ENCODE data around the gene WDR72.
"Not testable (repeated sequence)": the region's sequence is repeated elsewhere in the genome, so short reads cannot be mapped to it uniquely, and the experiment has no call there.

Gene WDR72

GRCh38 chr15:53548236-53548635 is 211.2 kb downstream of the WDR72 start:
- H3K4me1 Mint-ChIP-seq (ENCODE audit: low read depth): no peaks in the 10 kb centered on the region
- no peaks in the 10 kb centered on the region for H3K36me3 Mint-ChIP-seq
- no peaks in the 10 kb centered on the region for H3K9me3 Mint-ChIP-seq (ENCODE audit: low read depth)
- H3K4me3 Mint-ChIP-seq: no peak overlapping the region
- H3K27ac Mint-ChIP-seq: no peak overlapping the region
- no peaks in the 10 kb centered on the region for H3K27me3 Mint-ChIP-seq

GRCh38 chr15:53540626-53541300 is 218.7 kb downstream of the WDR72 start:
- not testable (repeated sequence) for H3K4me3 Mint-ChIP-seq; H3K4me1 Mint-ChIP-seq (ENCODE audit: low read depth); H3K27me3 Mint-ChIP-seq; H3K9me3 Mint-ChIP-seq (ENCODE audit: low read depth); H3K36me3 Mint-ChIP-seq; H3K27ac Mint-ChIP-seq

GRCh38 chr15:53539878-53540277 is 219.6 kb downstream of the WDR72 start:
- no peaks in the 10 kb centered on the region for H3K36me3 Mint-ChIP-seq
- H3K27ac Mint-ChIP-seq: no peak overlapping the region
- no peaks in the 10 kb centered on the region for H3K4me1 Mint-ChIP-seq (ENCODE audit: low read depth)
- H3K27me3 Mint-ChIP-seq: no peaks in the 10 kb centered on the region
- H3K4me3 Mint-ChIP-seq: no peak overlapping the region
- H3K9me3 Mint-ChIP-seq (ENCODE audit: low read depth): no peaks in the 10 kb centered on the region

GRCh38 chr15:53536479-53537120 is 222.9 kb downstream of the WDR72 start:
- no peaks in the 10 kb centered on the region for H3K4me1 Mint-ChIP-seq (ENCODE audit: low read depth)
- H3K27me3 Mint-ChIP-seq: no peaks in the 10 kb centered on the region
- H3K36me3 Mint-ChIP-seq: no peaks in the 10 kb centered on the region
- H3K27ac Mint-ChIP-seq: no peak overlapping the region
- H3K4me3 Mint-ChIP-seq: no peak overlapping the region
- no peaks in the 10 kb centered on the region for H3K9me3 Mint-ChIP-seq (ENCODE audit: low read depth)

- no peaks in the 10 kb centered on the region for H3K36me3 Mint-ChIP-seq
- no peaks in the 10 kb centered on the region for H3K9me3 Mint-ChIP-seq (ENCODE audit: low read depth)
- H3K4me3 Mint-ChIP-seq: no peak overlapping the region
- H3K27me3 Mint-ChIP-seq: no peaks in the 10 kb centered on the region
- H3K27ac Mint-ChIP-seq: no peak overlapping the region
- H3K4me1 Mint-ChIP-seq (ENCODE audit: low read depth): no peaks in the 10 kb centered on the region
These were observed 223.6 kb downstream of the WDR72 start for GRCh38 chr15:53535886-53536285.

GRCh38 chr15:53534105-53534839 is 225.2 kb downstream of the WDR72 start:
- no peaks in the 10 kb centered on the region for H3K27me3 Mint-ChIP-seq
- no peak overlapping the region for H3K4me3 Mint-ChIP-seq
- no peaks in the 10 kb centered on the region for H3K4me1 Mint-ChIP-seq (ENCODE audit: low read depth)
- H3K9me3 Mint-ChIP-seq (ENCODE audit: low read depth): no peaks in the 10 kb centered on the region
- H3K27ac Mint-ChIP-seq: no peak overlapping the region
- no peaks in the 10 kb centered on the region for H3K36me3 Mint-ChIP-seq

GRCh38 chr15:53530761-53531160 is 228.7 kb downstream of the WDR72 start:
- Mint-ChIP-seq H3K27me3 (no peaks in the 10 kb centered on the region), H3K36me3 (no peaks in the 10 kb centered on the region), H3K27ac (no peak overlapping the region), H3K4me1 (ENCODE audit: low read depth) (no peaks in the 10 kb centered on the region), H3K4me3 (no peak overlapping the region), H3K9me3 (ENCODE audit: low read depth) (no peaks in the 10 kb centered on the region)

GRCh38 chr15:53527996-53528395 is 231.5 kb downstream of the WDR72 start:
- no peak overlapping the region for H3K27ac Mint-ChIP-seq
- H3K4me3 Mint-ChIP-seq: no peak overlapping the region
- no peaks in the 10 kb centered on the region for H3K9me3 Mint-ChIP-seq (ENCODE audit: low read depth)
- no peaks in the 10 kb centered on the region for H3K27me3 Mint-ChIP-seq
- no peaks in the 10 kb centered on the region for H3K36me3 Mint-ChIP-seq
- H3K4me1 Mint-ChIP-seq (ENCODE audit: low read depth): no peaks in the 10 kb centered on the region

- H3K9me3 Mint-ChIP-seq (ENCODE audit: low read depth): no peaks in the 10 kb centered on the region
- no peaks in the 10 kb centered on the region for H3K27me3 Mint-ChIP-seq
- H3K4me3 Mint-ChIP-seq: no peak overlapping the region
- no peaks in the 10 kb centered on the region for H3K4me1 Mint-ChIP-seq (ENCODE audit: low read depth)
- no peaks in the 10 kb centered on the region for H3K36me3 Mint-ChIP-seq
- H3K27ac Mint-ChIP-seq: no peak overlapping the region
These were observed 233.6 kb downstream of the WDR72 start for GRCh38 chr15:53525894-53526293.

- H3K27ac Mint-ChIP-seq: no peak overlapping the region
- no peaks in the 10 kb centered on the region for H3K4me1 Mint-ChIP-seq (ENCODE audit: low read depth)
- H3K36me3 Mint-ChIP-seq: no peaks in the 10 kb centered on the region
- no peak overlapping the region for H3K4me3 Mint-ChIP-seq
- H3K27me3 Mint-ChIP-seq: no peaks in the 10 kb centered on the region
- H3K9me3 Mint-ChIP-seq (ENCODE audit: low read depth): no peaks in the 10 kb centered on the region
These were observed 236.5 kb downstream of the WDR72 start for GRCh38 chr15:53522991-53523390.

GRCh38 chr15:53520996-53521395 is 238.5 kb downstream of the WDR72 start:
- H3K9me3 Mint-ChIP-seq (ENCODE audit: low read depth): no peaks in the 10 kb centered on the region
- H3K27ac Mint-ChIP-seq: no peak overlapping the region
- H3K36me3 Mint-ChIP-seq: no peaks in the 10 kb centered on the region
- no peaks in the 10 kb centered on the region for H3K4me1 Mint-ChIP-seq (ENCODE audit: low read depth)
- no peaks in the 10 kb centered on the region for H3K27me3 Mint-ChIP-seq
- no peak overlapping the region for H3K4me3 Mint-ChIP-seq

- H3K9me3 Mint-ChIP-seq (ENCODE audit: low read depth): no peaks in the 10 kb centered on the region
- H3K36me3 Mint-ChIP-seq: no peaks in the 10 kb centered on the region
- no peak overlapping the region for H3K4me3 Mint-ChIP-seq
- no peaks in the 10 kb centered on the region for H3K4me1 Mint-ChIP-seq (ENCODE audit: low read depth)
- H3K27me3 Mint-ChIP-seq: peaks cover 1% of the 10 kb centered on the region
- no peak overlapping the region for H3K27ac Mint-ChIP-seq
These were observed 246.0 kb downstream of the WDR72 start for GRCh38 chr15:53513431-53513830.

GRCh38 chr15:53512029-53512428 is 247.4 kb downstream of the WDR72 start:
- Mint-ChIP-seq H3K27ac (no peak overlapping the region), H3K36me3 (no peaks in the 10 kb centered on the region), H3K27me3 (peaks cover 2% of the 10 kb centered on the region), H3K9me3 (ENCODE audit: low read depth) (no peaks in the 10 kb centered on the region), H3K4me1 (ENCODE audit: low read depth) (no peaks in the 10 kb centered on the region), H3K4me3 (no peak overlapping the region)

GRCh38 chr15:53511175-53511574 is 248.3 kb downstream of the WDR72 start:
- no peak overlapping the region for H3K4me3 Mint-ChIP-seq
- peaks cover 2% of the 10 kb centered on the region for H3K27me3 Mint-ChIP-seq
- H3K9me3 Mint-ChIP-seq (ENCODE audit: low read depth): no peaks in the 10 kb centered on the region
- H3K36me3 Mint-ChIP-seq: no peaks in the 10 kb centered on the region
- H3K27ac Mint-ChIP-seq: no peak overlapping the region
- H3K4me1 Mint-ChIP-seq (ENCODE audit: low read depth): no peaks in the 10 kb centered on the region

- no peaks in the 10 kb centered on the region for H3K36me3 Mint-ChIP-seq
- H3K27ac Mint-ChIP-seq: no peak overlapping the region
- H3K4me1 Mint-ChIP-seq (ENCODE audit: low read depth): no peaks in the 10 kb centered on the region
- no peak overlapping the region for H3K4me3 Mint-ChIP-seq
- peaks cover 4% of the 10 kb centered on the region for H3K27me3 Mint-ChIP-seq
- H3K9me3 Mint-ChIP-seq (ENCODE audit: low read depth): no peaks in the 10 kb centered on the region
These were observed 253.1 kb downstream of the WDR72 start for GRCh38 chr15:53506370-53506769.

Data from activated naive CD8-positive, alpha-beta T cell (primary cell).